Body of pancreas (tissue), 4 donors: Measurements from ENCODE around the gene ENTPD1.

Experiments
- CTCF ChIP-seq, 7 experiments: fragments of 450-650 bp in 4 of 7; fragments of 200-600 bp in 3 of 7; sonication (generic) in 3 of 7; IDR thresholded peaks; one replicate each; pipeline ENCODE4 v1.5.1; 2016 to 2019; ENCODE audit warnings: antibody characterized with exemption in 7 of 7
- POLR2A ChIP-seq, 3 donors: fragments of 450-650 bp; IDR thresholded peaks; one replicate each; pipeline ENCODE4 v1.6.1; 2016; ENCODE audit warnings: antibody characterized with exemption in 3 of 3, mild to moderate bottlenecking in 2 of 3

GRCh38 chr10:95798096-95798855 lies 42.3 kb downstream of the ENTPD1 start:
- TF ChIP-seq CTCF (IDR thresholded peaks at IDR 0.05) (no peak), POLR2A (IDR thresholded peaks at IDR 0.05) (no peak)
